Measurements from ENCODE around the gene NELFB. TPM values are rescaled to one million over a fixed set of nuclear protein-coding genes. Genes with fewer than 3 reads are reported as not detected.

The NELFB gene
- total RNA-seq, 1 experiment from 2014 or later, result 95.0 TPM

DNA sequence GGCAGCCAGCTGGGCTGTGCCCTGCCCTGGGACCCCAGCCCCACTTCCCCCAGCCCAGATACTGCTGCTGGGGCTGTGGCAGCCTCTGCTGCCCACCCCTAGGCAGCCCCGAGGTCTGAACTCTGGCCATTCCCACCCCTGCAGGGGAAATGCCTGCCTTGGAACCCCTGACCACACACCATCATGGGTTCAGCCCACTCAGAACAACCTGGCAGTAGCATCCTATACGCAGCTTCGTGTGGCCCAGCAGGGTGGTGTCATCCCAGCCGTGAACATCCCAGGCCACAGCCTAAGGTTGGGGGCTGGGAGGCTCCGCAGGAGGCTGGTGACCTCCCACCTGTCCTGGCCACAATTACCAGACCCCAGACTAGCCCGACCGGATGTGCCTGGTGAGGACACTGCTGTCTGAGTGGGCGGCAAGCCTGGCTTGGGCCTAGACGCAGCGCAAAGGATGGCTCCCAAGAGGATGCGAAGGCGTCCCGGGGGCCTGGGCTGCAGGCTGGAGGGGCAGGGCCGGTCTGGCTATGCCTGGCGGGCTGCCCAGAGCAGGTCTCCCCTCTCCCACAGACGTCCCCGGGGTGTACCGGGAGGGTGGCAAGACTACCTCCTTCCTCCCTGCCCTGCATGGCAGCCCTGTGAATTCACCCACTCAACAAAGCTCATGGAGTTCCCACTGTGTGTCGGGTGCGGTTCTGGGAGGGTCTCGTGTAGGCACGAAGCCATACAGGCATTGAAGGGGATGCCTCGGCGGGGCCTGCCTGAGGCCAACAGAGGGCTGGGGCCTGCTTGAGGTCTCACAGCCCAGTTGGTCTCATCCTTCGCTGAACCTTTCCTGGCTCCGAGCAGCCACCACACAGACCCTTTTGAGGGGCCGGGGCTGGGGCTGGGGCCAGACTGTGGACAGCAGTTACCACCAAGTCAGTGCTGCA lies 25.9 kb upstream of the NELFB start:
- ChIA-PET CTCF (interaction anchor here (0.8 to 1.2 kb wide), 5 partner anchors 15 to 162 kb away, joined by 3 to 4 read pairs (median 3); no protein-coding TSS in a partner anchor), POLR2A (interaction anchor here (0.6 kb wide), 1 partner anchor 60 kb away, joined by 3 read pairs; no protein-coding TSS in a partner anchor)
- no peaks in the 10 kb centered on the region for H3K36me3 Mint-ChIP-seq

DNA sequence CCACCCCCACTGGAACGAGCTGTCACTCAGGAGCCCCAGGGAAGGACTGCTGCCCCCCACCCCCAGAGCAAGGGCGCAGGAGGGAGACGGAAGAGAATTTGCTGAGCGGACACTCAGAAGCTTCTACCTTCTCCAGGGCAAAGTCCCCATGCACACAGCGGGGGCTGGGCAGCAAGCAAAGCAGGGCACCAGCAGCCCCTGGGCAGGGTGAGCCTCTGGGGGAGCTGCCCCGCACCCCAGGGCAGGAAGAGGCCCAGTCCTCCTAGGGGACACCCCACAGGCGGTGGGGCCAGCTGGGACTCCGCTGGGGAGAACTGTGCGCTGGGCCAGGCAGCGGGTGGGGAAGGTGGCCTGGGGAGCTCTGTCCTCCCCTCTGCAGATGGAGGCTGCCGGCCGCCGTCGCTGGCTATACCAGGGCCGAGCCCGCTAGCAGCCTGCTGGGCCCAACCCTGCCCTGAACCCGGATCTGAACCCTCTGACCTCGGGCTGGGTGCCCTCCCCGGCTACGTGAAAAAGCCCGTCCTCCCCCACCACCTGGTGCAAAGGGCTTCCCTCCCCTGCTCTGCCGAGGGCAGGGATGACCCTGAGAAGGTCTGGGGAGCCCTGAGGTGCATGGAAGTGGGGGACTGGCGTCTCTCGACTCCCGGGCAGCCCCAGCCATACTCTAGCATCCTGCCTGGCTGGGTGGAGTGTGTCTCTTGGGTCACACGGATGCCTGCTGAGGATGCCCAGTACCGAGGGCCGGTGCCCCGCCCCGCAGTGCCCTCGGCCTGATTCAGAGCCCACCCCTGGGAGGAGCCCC lies 25.0 kb upstream of the NELFB start:
- DNase-seq (ENCODE audit: low spot score) (no peak), ATAC-seq (no peak)
- ChIA-PET POLR2A (interaction anchor here (0.6 kb wide), 1 partner anchor 61 kb away, joined by 3 read pairs; no protein-coding TSS in a partner anchor), CTCF (interaction anchor here (0.8 to 1.2 kb wide), 5 partner anchors 16 to 162 kb away, joined by 3 to 4 read pairs (median 3); no protein-coding TSS in a partner anchor)
- Mint-ChIP-seq H3K9me3 (no peaks in the 10 kb centered on the region), H3K4me3 (no peak overlapping the region), H3K27ac (no peak overlapping the region), H3K4me1 (peaks cover 7% of the 10 kb centered on the region), H3K27me3 (ENCODE audit: low read depth) (no peaks in the 10 kb centered on the region), H3K36me3 (no peaks in the 10 kb centered on the region)
- TF ChIP-seq ETV6 (CRISPR knock-in tag; IDR thresholded peaks at IDR 0.05), result no peak
- TF ChIP-seq FOXP1 (CRISPR knock-in tag; IDR thresholded peaks at IDR 0.05; ENCODE audit: borderline replicate concordance), result peak; percentile 39; the same call in 1 of the 2 replicates
- no peak for TF ChIP-seq TCF7 (CRISPR knock-in tag; IDR thresholded peaks at IDR 0.05; ENCODE audit: low read depth)
- TF ChIP-seq, protein P1, sequence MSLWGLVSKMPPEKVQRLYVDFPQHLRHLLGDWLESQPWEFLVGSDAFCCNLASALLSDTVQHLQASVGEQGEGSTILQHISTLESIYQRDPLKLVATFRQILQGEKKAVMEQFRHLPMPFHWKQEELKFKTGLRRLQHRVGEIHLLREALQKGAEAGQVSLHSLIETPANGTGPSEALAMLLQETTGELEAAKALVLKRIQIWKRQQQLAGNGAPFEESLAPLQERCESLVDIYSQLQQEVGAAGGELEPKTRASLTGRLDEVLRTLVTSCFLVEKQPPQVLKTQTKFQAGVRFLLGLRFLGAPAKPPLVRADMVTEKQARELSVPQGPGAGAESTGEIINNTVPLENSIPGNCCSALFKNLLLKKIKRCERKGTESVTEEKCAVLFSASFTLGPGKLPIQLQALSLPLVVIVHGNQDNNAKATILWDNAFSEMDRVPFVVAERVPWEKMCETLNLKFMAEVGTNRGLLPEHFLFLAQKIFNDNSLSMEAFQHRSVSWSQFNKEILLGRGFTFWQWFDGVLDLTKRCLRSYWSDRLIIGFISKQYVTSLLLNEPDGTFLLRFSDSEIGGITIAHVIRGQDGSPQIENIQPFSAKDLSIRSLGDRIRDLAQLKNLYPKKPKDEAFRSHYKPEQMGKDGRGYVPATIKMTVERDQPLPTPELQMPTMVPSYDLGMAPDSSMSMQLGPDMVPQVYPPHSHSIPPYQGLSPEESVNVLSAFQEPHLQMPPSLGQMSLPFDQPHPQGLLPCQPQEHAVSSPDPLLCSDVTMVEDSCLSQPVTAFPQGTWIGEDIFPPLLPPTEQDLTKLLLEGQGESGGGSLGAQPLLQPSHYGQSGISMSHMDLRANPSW (CRISPR knock-in tag; conservative IDR thresholded peaks at IDR 0.05; ENCODE audit: low read depth), result no peak
- no peak for TF ChIP-seq HMGA2 (CRISPR knock-in tag; IDR thresholded peaks at IDR 0.05)
- TF ChIP-seq TP53 (CRISPR knock-in tag; IDR thresholded peaks at IDR 0.05), result no peak
- no peak for TF ChIP-seq IRF2 (CRISPR knock-in tag; IDR thresholded peaks at IDR 0.05; ENCODE audit: borderline replicate concordance, low read depth)

More for the DNA sequence above, 25.9 kb upstream of the NELFB start:
- Mint-ChIP-seq H3K27ac (no peak overlapping the region), H3K4me3 (no peak overlapping the region), H3K9me3 (no peaks in the 10 kb centered on the region), H3K4me1 (peaks cover 3% of the 10 kb centered on the region), H3K27me3 (ENCODE audit: low read depth) (no peaks in the 10 kb centered on the region)
- DNase-seq (ENCODE audit: low spot score) (no peak), ATAC-seq (no peak)
- TF ChIP-seq PRRX2 (CRISPR knock-in tag; IDR thresholded peaks at IDR 0.05), result no peak
- TF ChIP-seq, protein P2, sequence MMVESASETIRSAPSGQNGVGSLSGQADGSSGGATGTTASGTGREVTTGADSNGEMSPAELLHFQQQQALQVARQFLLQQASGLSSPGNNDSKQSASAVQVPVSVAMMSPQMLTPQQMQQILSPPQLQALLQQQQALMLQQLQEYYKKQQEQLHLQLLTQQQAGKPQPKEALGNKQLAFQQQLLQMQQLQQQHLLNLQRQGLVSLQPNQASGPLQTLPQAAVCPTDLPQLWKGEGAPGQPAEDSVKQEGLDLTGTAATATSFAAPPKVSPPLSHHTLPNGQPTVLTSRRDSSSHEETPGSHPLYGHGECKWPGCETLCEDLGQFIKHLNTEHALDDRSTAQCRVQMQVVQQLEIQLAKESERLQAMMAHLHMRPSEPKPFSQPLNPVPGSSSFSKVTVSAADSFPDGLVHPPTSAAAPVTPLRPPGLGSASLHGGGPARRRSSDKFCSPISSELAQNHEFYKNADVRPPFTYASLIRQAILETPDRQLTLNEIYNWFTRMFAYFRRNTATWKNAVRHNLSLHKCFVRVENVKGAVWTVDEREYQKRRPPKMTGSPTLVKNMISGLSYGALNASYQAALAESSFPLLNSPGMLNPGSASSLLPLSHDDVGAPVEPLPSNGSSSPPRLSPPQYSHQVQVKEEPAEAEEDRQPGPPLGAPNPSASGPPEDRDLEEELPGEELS (CRISPR knock-in tag; IDR thresholded peaks at IDR 0.05), result no peak
- TF ChIP-seq, protein P3, sequence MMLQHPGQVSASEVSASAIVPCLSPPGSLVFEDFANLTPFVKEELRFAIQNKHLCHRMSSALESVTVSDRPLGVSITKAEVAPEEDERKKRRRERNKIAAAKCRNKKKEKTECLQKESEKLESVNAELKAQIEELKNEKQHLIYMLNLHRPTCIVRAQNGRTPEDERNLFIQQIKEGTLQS (CRISPR knock-in tag; conservative IDR thresholded peaks at IDR 0.05), result no peak
- no peak for TF ChIP-seq ESRRA (CRISPR knock-in tag; IDR thresholded peaks at IDR 0.05; ENCODE audit: borderline replicate concordance)
- TF ChIP-seq ETV6 (CRISPR knock-in tag; IDR thresholded peaks at IDR 0.05), result no peak
- peak; percentile 53; the same call in 1 of the 2 replicates for TF ChIP-seq ATF1 (CRISPR knock-in tag; IDR thresholded peaks at IDR 0.05)
- TF ChIP-seq RELA (CRISPR knock-in tag; IDR thresholded peaks at IDR 0.05; ENCODE audit: borderline replicate concordance), result no peak
- TF ChIP-seq, protein P4, sequence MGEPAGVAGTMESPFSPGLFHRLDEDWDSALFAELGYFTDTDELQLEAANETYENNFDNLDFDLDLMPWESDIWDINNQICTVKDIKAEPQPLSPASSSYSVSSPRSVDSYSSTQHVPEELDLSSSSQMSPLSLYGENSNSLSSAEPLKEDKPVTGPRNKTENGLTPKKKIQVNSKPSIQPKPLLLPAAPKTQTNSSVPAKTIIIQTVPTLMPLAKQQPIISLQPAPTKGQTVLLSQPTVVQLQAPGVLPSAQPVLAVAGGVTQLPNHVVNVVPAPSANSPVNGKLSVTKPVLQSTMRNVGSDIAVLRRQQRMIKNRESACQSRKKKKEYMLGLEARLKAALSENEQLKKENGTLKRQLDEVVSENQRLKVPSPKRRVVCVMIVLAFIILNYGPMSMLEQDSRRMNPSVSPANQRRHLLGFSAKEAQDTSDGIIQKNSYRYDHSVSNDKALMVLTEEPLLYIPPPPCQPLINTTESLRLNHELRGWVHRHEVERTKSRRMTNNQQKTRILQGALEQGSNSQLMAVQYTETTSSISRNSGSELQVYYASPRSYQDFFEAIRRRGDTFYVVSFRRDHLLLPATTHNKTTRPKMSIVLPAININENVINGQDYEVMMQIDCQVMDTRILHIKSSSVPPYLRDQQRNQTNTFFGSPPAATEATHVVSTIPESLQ (CRISPR knock-in tag; IDR thresholded peaks at IDR 0.05), result no peak
- TF ChIP-seq, protein P5, sequence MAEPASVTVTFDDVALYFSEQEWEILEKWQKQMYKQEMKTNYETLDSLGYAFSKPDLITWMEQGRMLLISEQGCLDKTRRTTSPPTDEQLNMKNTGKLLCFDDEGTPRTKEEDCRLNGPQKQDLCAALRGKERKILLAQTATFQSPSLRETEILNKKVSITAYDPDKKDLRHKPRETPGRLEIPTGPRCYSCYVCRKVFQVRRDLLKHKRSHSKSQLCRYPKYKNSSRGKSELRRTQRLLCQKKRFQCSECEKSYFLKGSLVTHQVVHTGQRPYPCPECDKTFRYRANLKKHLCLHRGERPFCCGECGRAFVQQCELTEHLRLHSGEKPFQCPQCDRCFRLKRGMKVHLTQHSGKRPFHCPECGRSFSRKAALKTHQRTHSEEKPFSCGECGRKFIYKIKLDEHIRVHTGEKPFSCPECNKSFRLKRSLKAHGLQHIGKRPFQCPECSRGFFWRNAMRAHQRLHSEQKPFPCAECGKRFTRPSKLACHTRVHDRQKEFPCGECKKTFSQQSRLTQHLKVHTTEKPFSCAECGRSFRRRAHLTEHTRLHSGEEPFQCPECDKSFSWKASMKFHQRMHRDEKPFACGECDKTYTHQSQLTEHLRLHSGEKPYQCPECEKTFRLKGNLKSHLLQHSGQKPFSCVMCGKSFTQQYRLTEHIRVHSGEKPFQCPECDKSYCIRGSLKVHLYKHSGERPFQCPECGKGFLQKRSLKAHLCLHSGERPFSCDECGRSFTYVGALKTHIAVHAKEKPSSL (CRISPR knock-in tag; conservative IDR thresholded peaks at IDR 0.05), result no peak
- TF ChIP-seq ELF4 (CRISPR knock-in tag; IDR thresholded peaks at IDR 0.05; ENCODE audit: low read depth), result no peak
- TF ChIP-seq JUN (CRISPR knock-in tag; IDR thresholded peaks at IDR 0.05), result no peak
- TF ChIP-seq NFATC4 (CRISPR knock-in tag; IDR thresholded peaks at IDR 0.05), result no peak
- no peak for TF ChIP-seq NR1H2 (CRISPR knock-in tag; IDR thresholded peaks at IDR 0.05)
- no peak for TF ChIP-seq TCF7 (CRISPR knock-in tag; IDR thresholded peaks at IDR 0.05; ENCODE audit: low read depth)
- TF ChIP-seq ZNF263 (CRISPR knock-in tag; IDR thresholded peaks at IDR 0.05; ENCODE audit: low read depth), result no peak
- no peak for TF ChIP-seq ZBTB21 (CRISPR knock-in tag; IDR thresholded peaks at IDR 0.05; ENCODE audit: borderline replicate concordance)
- peak; percentile 65; the same call in 1 of the 2 replicates for TF ChIP-seq ZNF121 (CRISPR knock-in tag; IDR thresholded peaks at IDR 0.05)

Data from WTC11 (cell line).